Pons (tissue), 1 donor: Measurements from ENCODE around the gene ZNF770.

ENCODE experiments used
- DNase-seq: peaks from one replicate; pipeline ENCODE4 v3.0.0-alpha.2; 2016; ENCODE audit warnings: low spot score

ZNF770 gene

GRCh38 chr15:34988027-34988902, at the start of gene ZNF770:
TSS of gene ZNF770 (minus strand) at chr15:34988287. CDS start at chr15:34983434, 4,853 bp downstream.
- DNase-seq: peak; percentile 74

- DNase-seq: no peak
Observed at GRCh38 chr15:35028235-35028984, 40.3 kb upstream of the ZNF770 start.

- DNase-seq: no peak
Observed at GRCh38 chr15:35023804-35024203, 35.7 kb upstream of the ZNF770 start.

GRCh38 chr15:35020974-35021373, 32.9 kb upstream of the ZNF770 start:
- no peak for DNase-seq

- DNase-seq: no peak
Observed at GRCh38 chr15:35019404-35020327, 31.6 kb upstream of the ZNF770 start.

GRCh38 chr15:35014241-35014640, 26.2 kb upstream of the ZNF770 start:
- DNase-seq: peak; percentile 25

- no peak for DNase-seq
Observed at GRCh38 chr15:35013370-35013769, 25.3 kb upstream of the ZNF770 start.

GRCh38 chr15:35007397-35007796, 19.3 kb upstream of the ZNF770 start:
- DNase-seq: no peak

GRCh38 chr15:35005933-35006332, 17.8 kb upstream of the ZNF770 start:
- DNase-seq: no peak

- DNase-seq: no peak
Observed at GRCh38 chr15:35003928-35004327, 15.8 kb upstream of the ZNF770 start.

- DNase-seq: no peak
Observed at GRCh38 chr15:35000511-35000910, 12.4 kb upstream of the ZNF770 start.

- no peak for DNase-seq
Observed at GRCh38 chr15:34999906-35000305, 11.8 kb upstream of the ZNF770 start.

GRCh38 chr15:34994925-34995324, 6.8 kb upstream of the ZNF770 start:
- no peak for DNase-seq

- DNase-seq: no peak
Observed at GRCh38 chr15:34993877-34994276, 5.8 kb upstream of the ZNF770 start.

- no peak for DNase-seq
Observed at GRCh38 chr15:34993412-34993811, 5.3 kb upstream of the ZNF770 start.

- DNase-seq: peak; percentile 48
Observed at GRCh38 chr15:34987609-34988026, 469 bp downstream of the ZNF770 start.

GRCh38 chr15:34986771-34987480, 1.2 kb downstream of the ZNF770 start:
- DNase-seq: peak; percentile 12

GRCh38 chr15:34986326-34986725, 1.8 kb downstream of the ZNF770 start:
- no peak for DNase-seq

- no peak for DNase-seq
Observed at GRCh38 chr15:34984889-34985630, 3.0 kb downstream of the ZNF770 start.

- no peak for DNase-seq
Observed at GRCh38 chr15:34976743-34977142, 11.3 kb downstream of the ZNF770 start.

GRCh38 chr15:34976073-34976472, 12.0 kb downstream of the ZNF770 start:
- no peak for DNase-seq
